Frontal cortex (tissue), 4 donors: ENCODE results near the gene DLL1. TPM values are rescaled to one million over a fixed set of nuclear protein-coding genes. Genes with fewer than 3 reads are reported as not detected.

Experiments
- DNase-seq, 2 donors: peaks; one replicate each; pipeline ENCODE4 v3.0.0; 2012; ENCODE audit warnings: low spot score in 2 of 2
- FAIRE-seq: peaks from 2 replicates; lab custom pipeline; 2012; peaks lifted over from hg19 to GRCh38; lab: Jason Lieb, UNC
- total RNA-seq: library from RNA; depleted of rRNA; stranded (reverse); fragments of >200 nt; gene quantifications from one replicate; pipeline ENCODE4 v1.2.3, GENCODE V29; 2014
- donor health status: control.
- donor health status: control.
- donor health status: control.

The DLL1 gene
- total RNA-seq, 1 donor from 2014 or later, result 9.0 TPM

DNA sequence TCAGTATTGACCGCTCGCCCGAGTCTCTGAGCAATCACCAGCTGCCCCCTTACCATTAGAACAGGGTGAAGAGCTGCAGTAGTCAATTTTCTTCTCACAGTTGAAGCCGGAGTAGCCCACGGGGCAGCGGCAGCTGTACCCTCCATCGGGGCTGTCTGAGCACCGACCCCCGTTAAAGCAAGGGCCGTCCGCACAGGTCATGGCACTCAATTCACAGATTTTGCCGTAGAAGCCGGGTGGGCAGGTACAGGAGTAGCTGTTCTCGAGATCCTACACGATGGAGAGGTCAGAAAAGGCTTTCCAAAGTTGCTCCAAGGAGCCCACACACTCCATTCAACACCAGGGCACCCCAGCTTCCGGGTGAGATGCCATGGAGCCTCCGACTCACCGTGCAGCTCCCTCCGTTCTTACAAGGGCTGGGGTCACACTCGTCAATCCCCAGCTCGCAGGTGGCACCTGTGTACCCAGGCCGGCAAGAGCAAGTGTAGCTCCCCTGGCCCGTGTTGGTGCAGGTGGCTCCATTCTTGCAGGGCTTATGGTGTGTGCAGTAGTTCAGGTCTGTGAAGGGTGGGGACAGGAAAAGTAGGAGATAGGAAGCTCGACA lies 5.9 kb downstream of the DLL1 start:
- DNase-seq (no peak), FAIRE-seq (no peak)

DNA sequence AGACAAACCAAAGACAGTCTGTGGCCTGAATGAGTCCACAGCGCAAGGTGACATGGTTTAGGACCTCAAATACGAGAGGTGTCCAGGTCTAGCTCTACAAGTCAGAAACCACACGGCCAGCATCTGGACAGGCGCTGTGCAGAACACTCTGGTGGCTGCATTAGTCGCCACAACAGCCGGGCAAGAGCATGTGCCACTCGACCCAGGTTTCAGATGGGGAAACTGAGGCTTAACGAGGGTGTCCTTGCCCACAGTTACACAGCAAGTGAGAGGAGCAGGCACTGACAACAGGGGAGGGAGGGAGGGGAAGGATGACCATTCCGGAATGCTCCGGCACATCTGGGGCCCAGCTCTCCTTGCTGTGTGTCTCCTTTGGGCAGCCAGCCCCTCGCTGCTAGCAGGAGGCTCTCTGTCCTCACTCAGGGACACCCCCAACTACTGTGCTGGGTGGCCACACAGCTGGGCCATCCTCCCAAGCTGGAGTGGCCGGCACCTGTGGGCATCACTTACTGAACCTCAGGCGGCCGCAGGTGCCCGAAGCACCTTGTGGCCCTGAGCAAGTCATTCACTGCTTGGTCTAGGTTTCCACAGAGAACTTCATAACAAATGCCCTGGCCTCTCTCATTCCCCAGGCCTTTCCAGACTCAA lies 6.6 kb downstream of the DLL1 start:
- DNase-seq (no peak), FAIRE-seq (no peak)

DNA sequence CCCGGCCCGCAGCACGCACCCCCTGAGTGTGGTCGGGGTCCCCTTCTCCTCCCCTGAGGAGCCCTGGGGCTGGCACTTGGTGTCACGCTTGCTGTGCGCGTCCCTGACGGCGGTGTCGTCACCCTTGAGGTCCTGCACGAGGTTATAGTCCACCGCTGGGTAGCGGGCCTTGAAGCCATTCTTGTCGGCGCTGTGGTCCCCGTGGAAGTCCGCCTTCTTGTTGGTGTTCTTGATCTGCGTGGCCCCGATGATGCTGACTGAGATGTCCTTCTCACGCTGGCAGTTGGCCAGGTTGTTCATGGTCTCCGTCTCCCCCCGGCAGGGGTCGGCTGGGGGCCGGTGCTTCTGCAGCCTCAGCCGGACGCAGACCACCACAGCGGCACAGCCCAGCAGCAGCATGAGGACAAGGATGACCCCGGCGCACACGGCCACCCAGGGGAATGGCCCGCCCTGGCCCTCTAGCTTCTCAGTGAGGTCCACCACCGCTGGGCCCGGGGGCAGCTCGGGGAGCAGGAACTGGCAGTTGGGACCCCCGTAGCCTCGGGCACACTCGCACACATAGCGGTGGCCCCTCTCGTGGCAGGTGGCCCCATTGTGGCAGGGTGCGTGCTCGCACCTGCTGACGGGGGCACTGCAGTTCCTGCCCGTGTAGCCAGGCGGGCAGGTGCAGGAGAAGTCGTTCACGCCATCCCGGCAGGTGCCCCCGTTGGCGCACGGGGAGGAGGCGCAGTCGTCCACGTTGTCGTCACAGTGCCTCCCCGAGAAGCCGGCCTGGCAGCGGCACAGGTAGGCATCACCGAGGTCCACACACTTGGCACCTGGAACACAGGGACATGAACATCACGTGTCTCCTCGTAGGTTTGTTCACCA lies 7.4 kb downstream of the DLL1 start:
- FAIRE-seq, result no peak

DNA sequence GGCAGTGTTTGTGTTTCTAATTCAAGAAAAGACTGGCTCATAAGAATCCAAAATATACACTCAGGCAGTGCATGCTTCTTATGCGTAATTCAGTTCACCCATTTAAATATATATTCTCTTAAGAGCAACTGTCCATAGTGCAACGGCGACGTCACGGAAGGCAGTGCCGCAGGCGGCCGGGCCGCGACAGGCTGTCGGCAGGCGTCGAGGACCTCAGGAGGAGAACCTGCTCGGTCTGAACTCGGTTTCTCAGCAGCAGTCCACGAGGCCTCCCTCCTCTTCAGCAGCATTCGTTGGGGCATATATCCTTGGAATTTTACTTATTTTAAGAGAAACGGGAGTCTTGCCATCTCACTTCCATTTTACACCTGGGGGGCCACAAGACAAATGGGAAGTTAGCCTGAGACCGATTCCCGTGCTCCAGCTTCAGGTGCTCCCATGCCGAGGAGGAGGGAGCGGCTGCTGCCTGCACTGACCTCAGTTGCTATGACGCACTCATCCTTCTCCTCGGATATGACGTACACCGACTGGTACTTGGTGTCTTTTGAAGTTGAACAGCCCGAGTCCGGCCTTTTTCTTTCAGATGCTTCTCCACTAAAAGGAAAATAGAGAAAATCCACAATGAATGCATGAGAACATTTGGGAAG lies 8.2 kb downstream of the DLL1 start:
- FAIRE-seq, result no peak
- DNase-seq, result no peak

More for the DNA sequence above, 7.4 kb downstream of the DLL1 start:
- DNase-seq, result no peak

DNA sequence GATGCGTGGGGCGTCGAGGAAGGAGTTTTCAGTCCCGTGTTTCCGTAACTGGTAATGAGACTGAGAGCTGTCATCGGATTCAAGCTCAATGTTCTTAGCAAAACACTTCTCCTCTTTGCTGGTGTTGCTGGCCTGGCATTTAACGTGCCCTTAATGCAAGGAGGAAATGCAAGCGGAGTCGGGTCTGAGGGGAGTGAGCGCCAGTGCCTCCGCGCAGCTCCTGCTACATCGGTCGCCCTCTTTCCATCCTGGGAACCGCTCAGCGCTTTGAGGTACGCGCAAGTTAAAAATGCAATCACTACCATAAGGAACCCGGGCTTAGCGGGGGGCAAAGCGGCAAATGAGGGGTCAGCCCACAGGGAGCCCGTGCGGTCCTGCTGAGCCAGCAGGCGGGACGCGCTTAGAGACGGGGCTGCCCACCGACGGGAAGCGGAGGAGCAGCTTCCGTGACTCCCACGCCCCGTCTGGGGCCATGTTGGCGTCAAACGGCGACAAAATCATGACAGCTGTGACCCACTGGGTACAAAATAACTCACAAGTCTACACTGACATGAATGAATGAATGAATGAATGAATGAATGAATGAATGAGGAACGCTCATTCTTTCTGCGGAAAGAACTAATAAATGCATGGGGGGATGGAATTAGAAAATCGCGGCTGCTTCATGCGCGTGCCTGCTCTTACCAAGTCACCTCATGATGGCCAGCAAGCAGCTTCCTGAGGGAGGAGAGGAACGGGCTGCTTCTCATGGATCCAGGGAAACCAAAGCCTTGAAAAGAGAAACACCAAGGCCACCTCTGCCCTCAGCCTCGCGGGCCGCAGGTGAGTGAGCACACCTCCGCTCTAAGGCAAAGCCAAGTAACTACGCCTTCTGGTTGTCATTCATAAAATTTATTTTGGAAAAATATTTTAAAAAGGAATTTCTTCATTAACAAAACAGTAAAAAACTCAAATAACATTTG lies 9.3 kb downstream of the DLL1 start:
- FAIRE-seq, result no peak
- DNase-seq, result no peak

DNA sequence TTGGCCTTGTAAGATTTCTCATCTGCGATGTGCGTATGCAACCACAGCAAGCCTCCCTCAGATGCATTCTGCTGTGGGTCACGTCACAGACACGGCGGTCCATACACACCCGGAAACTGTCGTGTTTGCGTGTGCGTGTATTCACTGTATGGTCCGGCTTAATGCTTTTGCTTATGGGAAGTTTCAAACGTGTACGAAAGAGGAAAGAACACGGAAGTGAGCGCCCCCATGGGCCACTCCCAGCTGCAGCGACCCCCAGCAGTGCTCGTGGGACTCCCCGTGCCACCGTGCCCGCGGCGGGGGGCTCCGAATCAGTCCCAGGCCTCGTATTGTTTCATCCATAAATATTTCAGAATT lies 10.2 kb downstream of the DLL1 start:
- DNase-seq, result no peak
- FAIRE-seq, result no peak

DNA sequence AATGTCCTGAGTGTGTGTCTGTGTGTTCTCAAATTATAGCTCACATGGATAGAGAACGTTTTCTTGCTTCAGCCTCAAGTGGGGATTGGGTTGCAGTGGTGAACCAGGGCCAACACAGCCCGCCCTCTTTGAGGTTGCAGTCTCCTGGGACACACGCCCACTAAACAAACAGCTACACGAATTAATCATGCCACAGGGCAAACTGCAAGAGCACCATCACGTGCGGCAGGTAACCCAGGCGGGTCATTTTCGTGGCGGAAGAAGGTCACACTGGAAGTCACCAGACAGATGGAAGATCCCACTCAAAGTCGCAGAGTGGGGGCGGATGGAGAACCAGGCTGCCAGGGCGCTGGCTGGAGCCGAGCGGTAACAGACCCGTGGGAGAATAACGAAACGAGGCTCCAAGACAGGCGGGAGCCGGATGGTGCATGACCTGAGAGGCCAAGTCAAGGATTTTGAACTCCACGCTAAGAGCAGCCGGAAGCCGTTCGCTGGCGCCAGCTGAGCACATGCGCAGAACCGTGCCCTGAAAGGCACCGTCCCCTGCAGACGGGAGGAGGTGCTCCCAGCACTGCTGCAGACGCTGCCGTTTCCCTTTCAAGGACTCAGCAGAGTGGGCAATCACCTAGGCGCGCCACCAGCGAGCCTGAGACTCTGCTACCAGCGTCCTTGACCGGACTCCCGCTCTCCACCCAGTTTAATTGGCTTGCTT lies 10.7 kb downstream of the DLL1 start:
- DNase-seq, result no peak
- FAIRE-seq, result no peak

DNA sequence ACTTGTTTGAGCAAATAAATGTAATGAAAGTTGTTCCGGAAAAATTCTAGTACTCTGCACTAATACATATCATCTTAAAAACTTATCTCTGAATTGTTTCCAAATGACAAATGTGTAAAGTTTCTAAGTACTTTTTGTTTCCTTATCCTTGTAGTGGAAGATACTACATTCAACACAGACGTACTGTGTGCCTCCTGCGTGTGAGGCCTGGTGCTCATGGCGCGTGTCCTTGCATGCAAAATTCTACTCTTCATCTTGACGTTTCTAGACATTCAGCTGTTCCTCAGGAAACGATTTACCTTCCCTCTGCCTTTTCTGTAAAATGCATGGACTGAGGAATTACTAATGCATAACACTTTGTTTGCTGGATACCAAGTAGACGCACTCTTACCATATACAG lies 11.5 kb downstream of the DLL1 start:
- no peak for DNase-seq
- FAIRE-seq, result no peak

DNA sequence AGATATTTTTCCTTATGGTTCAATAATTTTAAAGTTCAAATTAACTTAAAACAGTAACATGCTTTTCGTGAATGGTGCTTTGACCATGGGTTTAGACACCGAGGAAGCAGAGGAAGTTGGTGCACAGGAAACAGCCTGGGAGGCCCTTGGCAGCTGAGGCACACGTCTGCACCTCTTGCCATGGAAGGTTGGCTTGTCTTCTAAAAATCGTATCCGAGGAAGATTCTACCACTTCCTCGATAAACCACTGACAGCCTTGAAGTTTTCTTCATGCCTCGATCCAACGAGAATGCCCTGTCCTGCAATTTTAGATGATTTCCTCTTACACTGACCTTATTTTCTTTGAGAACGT lies 12.2 kb downstream of the DLL1 start:
- FAIRE-seq (no peak), DNase-seq (no peak)

DNA sequence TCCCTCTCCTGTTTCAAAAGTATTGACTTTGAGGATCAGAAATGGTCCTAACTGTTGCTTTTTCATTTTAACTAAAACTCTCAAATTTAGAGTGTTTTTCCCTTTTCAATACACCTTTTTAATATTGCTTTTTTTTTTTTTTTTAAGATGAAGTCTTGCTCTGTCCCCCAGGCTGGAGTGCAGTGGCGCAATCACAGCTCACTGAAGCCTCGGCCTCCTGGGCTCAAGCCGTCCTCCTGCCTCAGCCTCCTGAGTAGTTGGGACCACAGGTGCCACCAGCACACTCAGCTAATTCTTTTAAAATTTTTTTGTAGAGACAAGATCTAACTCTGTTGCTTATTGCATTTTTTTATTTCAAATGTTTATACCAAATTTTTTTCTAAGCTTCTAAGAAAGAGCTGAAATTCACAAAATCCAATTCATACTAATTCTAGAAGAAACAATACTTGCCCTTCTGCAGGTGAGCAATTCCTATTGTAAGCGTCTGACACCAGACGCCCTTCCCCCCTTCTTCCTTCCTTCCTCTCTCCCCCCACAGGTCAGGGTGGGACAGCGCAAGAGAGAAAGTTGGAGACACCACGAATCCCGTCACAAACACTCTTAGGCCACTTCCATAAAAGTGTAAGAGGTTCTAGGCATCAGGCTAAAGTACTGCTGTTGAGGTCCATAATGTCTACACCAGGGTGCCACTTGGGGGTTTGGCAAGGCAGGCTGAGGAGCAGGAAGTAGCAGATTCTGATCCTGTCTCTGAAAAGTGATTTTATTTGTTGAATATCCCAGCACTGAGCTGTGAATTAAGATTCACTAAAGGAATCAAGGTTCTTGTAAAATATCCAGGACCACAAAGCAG lies 12.8 kb downstream of the DLL1 start:
- DNase-seq (no peak), FAIRE-seq (no peak)

DNA sequence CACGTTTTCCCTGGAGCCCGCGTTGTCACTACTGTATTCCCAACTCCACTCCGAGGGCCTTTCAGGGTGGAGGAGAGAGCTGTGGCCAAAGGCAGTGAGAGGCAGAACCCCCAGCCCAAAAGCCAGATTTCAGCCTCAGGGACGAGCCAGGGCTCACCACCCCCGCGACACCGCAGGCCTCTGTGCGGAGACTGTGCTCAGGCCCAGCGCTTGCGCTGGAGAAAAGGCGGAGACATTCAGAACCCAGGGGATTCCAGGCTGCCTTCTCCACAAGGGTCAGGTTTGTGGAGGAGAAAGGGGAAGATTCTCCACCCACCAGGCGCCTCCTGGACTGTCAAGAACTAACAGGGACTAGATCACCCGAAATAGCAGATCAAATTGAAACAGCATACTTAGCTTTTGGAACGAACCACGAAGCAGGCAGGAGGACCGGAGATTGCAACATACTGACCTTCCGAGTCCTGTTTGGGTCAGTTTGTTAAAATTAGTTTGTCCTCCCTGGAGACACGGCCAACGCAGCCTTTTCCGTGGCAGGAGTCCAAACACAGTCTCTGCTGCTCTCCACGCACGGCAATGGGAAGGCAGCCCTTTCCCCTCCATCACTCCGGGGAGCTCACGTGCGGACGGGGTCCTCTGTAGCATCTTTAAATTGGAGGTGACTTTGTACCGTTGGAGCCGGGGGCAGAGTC lies 14.4 kb downstream of the DLL1 start:
- no peak for FAIRE-seq
- peak in 1 of 2 donors; percentile 50 for DNase-seq

DNA sequence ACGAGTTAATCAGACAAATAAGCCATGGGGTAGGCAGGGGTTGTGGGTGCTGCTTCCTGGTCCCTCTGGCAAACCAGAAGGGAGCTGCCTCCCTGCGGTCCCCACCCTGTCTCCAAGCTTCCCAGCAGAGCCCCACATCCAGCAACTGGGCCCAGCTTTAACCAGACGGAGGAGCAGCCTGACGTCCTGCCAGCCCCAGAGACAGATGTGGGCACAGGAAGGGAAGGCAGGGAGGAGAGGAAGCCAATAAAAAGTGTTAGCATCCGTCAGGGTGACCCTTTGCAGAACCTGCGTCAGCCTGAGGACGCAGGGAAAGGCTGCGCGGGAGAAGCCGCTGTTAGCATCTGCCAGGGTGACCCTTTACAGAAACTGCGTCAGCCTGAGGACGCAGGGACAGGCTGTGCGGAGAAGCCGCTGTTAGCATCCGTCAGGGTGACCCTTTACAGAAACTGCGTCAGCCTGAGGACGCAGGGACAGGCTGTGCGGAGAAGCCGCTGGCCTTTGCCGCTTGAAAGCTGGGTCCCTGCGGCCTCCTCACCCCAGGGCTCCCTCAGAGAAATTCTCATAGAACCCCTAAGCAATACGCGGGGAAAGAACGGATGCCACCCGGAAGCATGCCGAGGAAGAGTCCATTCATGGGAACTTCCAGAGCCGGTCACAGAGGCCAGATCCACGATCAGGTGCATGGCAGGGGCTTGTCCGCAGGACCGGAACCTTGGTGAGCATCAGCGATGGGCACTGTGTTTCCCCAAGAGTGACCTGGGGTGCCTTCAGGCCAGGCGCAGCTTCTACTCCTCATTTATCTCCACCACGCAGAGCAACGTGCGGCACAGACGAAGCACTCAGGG lies 15.9 kb downstream of the DLL1 start:
- DNase-seq, result no peak

DNA sequence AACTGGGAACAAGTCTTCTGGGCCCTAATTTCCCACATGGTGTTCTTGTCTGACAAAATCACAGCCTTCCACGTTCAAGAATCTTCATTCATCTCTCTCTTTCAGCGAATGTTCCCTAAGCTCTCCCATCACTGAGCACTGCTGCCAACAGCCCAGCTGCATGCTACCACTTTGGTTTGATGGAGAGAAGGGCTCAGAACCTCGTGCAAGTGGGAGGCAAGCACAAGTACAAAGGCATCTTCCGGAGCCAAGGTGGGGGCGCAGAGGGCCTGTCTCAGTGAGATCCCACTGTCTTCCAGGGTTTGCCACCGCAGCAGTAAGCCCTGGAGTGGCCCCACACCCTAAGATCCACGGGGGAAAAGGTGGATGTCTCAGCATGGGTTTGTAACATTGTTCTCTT lies 17.2 kb downstream of the DLL1 start:
- FAIRE-seq, result no peak
- no peak for DNase-seq

More for the DNA sequence above, 15.9 kb downstream of the DLL1 start:
- FAIRE-seq, result no peak

DNA sequence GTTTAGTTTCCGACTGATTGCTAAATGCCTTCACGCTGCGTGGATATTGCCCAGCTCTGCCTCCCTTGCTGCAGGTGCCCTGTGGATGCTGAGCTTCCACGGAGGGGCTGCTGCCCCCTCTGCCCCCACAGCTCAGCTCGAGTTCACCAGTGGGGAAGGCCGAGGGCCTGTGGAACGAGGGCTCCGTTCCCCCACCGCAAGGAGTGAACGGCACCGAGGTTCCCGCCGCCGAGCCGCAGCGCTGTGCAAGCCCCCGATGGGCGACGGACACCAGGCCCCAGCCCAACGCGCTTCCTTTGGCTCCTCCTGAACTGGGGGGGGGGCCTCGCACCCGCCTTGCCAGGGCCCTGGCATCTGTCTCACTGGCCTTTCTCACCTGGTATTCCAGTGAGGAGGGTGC lies 17.7 kb downstream of the DLL1 start:
- FAIRE-seq, result no peak

DNA sequence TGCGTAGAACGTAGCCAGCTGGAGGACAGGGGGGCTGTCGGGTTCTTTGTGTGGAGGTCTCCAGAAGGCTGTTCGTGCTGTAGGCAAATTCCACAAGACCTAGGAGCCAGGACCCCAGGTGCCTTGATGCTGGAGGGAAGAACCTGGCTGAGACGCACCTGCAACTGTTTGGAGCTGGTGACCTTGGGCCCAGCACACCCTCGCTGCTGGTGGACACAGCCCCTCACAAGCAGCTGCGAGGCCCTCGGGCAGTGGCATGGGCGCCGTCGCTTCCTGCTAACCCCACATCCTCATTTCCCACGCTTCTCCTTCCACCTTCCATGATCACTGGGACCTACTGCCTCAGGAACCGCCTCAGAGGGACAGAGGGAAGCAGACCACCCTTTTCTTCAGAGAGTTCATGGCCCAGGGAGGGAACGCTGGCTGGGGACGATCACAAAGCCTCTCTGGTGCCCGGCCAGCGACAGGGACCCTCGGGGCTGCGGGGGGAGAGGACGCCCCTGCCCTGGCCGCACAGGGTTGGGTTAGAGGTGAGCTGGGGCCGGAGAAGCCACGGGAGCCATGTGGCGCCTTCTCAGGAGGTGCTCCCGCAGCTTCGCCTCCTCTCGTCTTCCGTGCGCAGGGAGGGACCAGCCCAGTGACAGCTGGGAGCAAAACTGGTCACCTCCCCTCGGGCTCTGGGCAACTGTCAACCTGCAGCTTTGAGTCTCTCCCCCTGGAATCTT lies 18.4 kb downstream of the DLL1 start:
- no peak for DNase-seq
- no peak for FAIRE-seq

More for the DNA sequence above, 17.7 kb downstream of the DLL1 start:
- DNase-seq, result no peak

DNA sequence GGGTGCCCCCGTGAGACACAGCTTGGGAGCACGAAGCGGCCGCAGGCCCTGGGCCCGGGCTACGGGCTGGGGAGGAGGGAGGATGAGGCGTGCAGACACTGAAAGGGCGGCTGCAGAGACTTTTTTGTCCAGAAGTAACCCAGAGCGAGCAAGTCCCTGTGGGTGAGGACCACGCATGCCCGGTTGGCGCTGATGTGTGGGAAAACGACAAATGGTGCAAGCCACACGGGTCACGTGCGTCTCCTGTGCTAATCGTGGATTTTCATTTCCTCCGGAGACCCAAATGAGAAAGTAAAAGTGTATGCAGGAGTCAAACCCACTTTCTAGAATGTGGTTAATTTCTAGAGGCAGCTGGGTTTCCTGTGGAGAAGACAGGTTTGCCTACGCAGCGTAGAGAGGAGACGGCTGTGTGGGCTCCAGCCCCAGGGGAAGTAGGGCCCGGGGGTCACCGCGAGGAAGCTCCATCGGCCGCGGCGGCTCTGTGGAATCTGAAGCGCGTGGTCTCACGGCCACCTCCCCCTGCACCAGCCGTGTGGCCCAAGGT lies 19.0 kb downstream of the DLL1 start:
- DNase-seq (no peak), FAIRE-seq (no peak)
